ENCODE results near the gene FAM149A. TPM values are rescaled to one million over a fixed set of nuclear protein-coding genes. Genes with fewer than 3 reads are reported as not detected.
A peak's percentile ranks its signal among the peaks of the same experiment; 100 is the strongest.

FAM149A gene
- total and polyA plus RNA-seq, 10 of the 15 experiments (the other 5 are each of a cell fraction or from before 2014, with no cell fraction given), result 0.38 to 1.9 (median 0.99) TPM

GRCh38 chr4:186134257-186134656, 29.8 kb downstream of the FAM149A start (continued):
- no peak for TF ChIP-seq ZNF592 (IDR thresholded peaks at IDR 0.05)
- TF ChIP-seq GATAD2B (conservative IDR thresholded peaks at IDR 0.05; ENCODE audit: low read depth), result no peak
- TF ChIP-seq ZZZ3 (IDR thresholded peaks at IDR 0.05; ENCODE audit: control insufficient read depth, insufficient read length, low read depth), result no peak
- TF ChIP-seq ATF3 (IDR thresholded peaks at IDR 0.05; ENCODE audit: borderline replicate concordance, extremely low read depth, low read depth, low read length), result no peak
- no peak for TF ChIP-seq LARP7 (IDR thresholded peaks at IDR 0.05)
- TF ChIP-seq DPF2 (IDR thresholded peaks at IDR 0.05), result peak; percentile 78
- TF ChIP-seq SREBF1 (IDR thresholded peaks at IDR 0.05; ENCODE audit: low read length), result no peak
- TF ChIP-seq BCL3 (IDR thresholded peaks at IDR 0.05; ENCODE audit: borderline replicate concordance, insufficient read depth, low read depth, low read length, poor library complexity, severe bottlenecking), result no peak
- TF ChIP-seq CBX5 (IDR thresholded peaks at IDR 0.05; ENCODE audit: low read depth), result 0 out of 2 replicates have a peak, but pooled peaks have one; percentile 64
- TF ChIP-seq PAX8 (IDR thresholded peaks at IDR 0.05), result no peak
- 0 out of 2 replicates have a peak, but pooled peaks have one; percentile 28 for TF ChIP-seq TCF12 (IDR thresholded peaks at IDR 0.05; ENCODE audit: low read depth, low read length)
- no peak for TF ChIP-seq ZBTB40 (IDR thresholded peaks at IDR 0.05; ENCODE audit: borderline replicate concordance)
- TF ChIP-seq PML (IDR thresholded peaks at IDR 0.05; ENCODE audit: low read length), result no peak
- no peak for TF ChIP-seq ZNF24 (IDR thresholded peaks at IDR 0.05)
- TF ChIP-seq BMI1 (IDR thresholded peaks at IDR 0.05; ENCODE audit: borderline replicate concordance), result no peak
- peak; percentile 38; the same call in 1 of the 2 replicates for TF ChIP-seq CREM (IDR thresholded peaks at IDR 0.05; ENCODE audit: low read depth)
- TF ChIP-seq ZNF274 (IDR thresholded peaks at IDR 0.05; ENCODE audit: insufficient read depth, insufficient read length), result no peak
- TF ChIP-seq MEF2A (IDR thresholded peaks at IDR 0.05; ENCODE audit: insufficient read depth, low read depth, low read length), result peak; percentile 65; the same call in 1 of the 2 replicates
- TF ChIP-seq IKZF1 (conservative IDR thresholded peaks at IDR 0.05), result peak; percentile 63
- TF ChIP-seq NRF1 (conservative IDR thresholded peaks at IDR 0.05; ENCODE audit: low read depth, low read length), result no peak
- TF ChIP-seq PBX3 (IDR thresholded peaks at IDR 0.05; ENCODE audit: insufficient replicate concordance, low read depth, low read length), result no peak

All from GM12878 (cell line).